GM10248 (cell line): ENCODE data around the gene MYH14.
A peak's percentile ranks its signal among the peaks of the same experiment; 100 is the strongest.

Source experiments
- CTCF ChIA-PET: fragments of 300-600 bp; sonication (Branson Sonifier 250); formaldehyde crosslinking; extraction: SDS; loops from one replicate; lab custom pipeline; 2021; ENCODE audit warnings: antibody characterized with exemption; lab: Yijun Ruan, JAX
- POLR2A ChIA-PET: fragments of 350-650 bp; sonication (Branson Sonifier 250); formaldehyde crosslinking; extraction: SDS; loops from one replicate; lab custom pipeline; 2020; ENCODE audit warnings: antibody characterized with exemption; lab: Yijun Ruan, JAX
- DNase-seq: peaks from one replicate; pipeline ENCODE4 v3.0.0; 2012; ENCODE audit errors: extremely low spot score
- TF ChIP-seq, protein P1 (sequence below): IDR thresholded peaks from 2 replicates; pipeline ENCODE4 v1.5.1; 2012; ENCODE audit warnings: mild to moderate bottlenecking, low read depth; ENCODE audit errors: extremely low read depth, missing control alignments, control extremely low read depth

Gene MYH14

DNA sequence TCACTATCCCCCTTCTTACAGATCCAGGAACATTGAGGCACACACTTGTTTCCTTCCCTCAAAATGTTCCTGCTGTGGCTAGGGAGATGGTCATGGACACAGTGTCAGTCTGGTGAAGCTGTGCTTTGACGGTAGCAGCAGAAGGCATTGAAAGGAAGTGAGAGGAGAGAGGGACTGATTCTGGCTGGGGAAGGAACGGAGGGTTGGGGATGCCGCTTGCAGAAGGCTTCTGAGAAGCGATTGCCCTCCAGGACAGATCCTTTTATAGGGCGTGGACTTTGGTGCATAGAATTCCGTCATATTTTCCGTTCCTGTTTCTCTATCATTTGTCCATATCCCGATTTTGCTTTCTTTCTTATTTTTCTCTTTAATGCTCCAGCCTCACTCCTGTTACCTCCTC lies 14.1 kb upstream of the MYH14 start:
- TF ChIP-seq, protein P1, sequence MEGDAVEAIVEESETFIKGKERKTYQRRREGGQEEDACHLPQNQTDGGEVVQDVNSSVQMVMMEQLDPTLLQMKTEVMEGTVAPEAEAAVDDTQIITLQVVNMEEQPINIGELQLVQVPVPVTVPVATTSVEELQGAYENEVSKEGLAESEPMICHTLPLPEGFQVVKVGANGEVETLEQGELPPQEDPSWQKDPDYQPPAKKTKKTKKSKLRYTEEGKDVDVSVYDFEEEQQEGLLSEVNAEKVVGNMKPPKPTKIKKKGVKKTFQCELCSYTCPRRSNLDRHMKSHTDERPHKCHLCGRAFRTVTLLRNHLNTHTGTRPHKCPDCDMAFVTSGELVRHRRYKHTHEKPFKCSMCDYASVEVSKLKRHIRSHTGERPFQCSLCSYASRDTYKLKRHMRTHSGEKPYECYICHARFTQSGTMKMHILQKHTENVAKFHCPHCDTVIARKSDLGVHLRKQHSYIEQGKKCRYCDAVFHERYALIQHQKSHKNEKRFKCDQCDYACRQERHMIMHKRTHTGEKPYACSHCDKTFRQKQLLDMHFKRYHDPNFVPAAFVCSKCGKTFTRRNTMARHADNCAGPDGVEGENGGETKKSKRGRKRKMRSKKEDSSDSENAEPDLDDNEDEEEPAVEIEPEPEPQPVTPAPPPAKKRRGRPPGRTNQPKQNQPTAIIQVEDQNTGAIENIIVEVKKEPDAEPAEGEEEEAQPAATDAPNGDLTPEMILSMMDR: no peak
- DNase-seq: no peak
- ChIA-PET CTCF (no interaction called here), POLR2A (no interaction called here)

GRCh38 chr19:50190439-50190891 lies 13.0 kb upstream of the MYH14 start:
- ChIA-PET POLR2A (no interaction called here), CTCF (no interaction called here)
- DNase-seq: no peak
- TF ChIP-seq, protein P1: no peak

- DNase-seq: no peak
- POLR2A ChIA-PET: no interaction called here
Measured at GRCh38 chr19:50191216-50191615, 12.2 kb upstream of the MYH14 start.

GRCh38 chr19:50192463-50193211 lies 10.8 kb upstream of the MYH14 start:
- TF ChIP-seq, protein P1: no peak
- no peak for DNase-seq
- CTCF ChIA-PET: interaction anchor here (0.9 kb wide), 1 partner anchor 11 kb away, joined by 3 read pairs; no protein-coding TSS in a partner anchor
- POLR2A ChIA-PET: no interaction called here

More at GRCh38 chr19:50191216-50191615, 12.2 kb upstream of the MYH14 start:
- TF ChIP-seq, protein P1: no peak
- CTCF ChIA-PET: interaction anchor here (0.9 to 1.0 kb wide), 2 partner anchors 9 to 82 kb away, joined by 3 read pairs; no protein-coding TSS in a partner anchor

- ChIA-PET CTCF (no interaction called here), POLR2A (no interaction called here)
- peak; percentile 3 for DNase-seq
- TF ChIP-seq, protein P1: no peak
Measured at GRCh38 chr19:50195224-50195623, 8.2 kb upstream of the MYH14 start.

- CTCF ChIA-PET: no interaction called here
- DNase-seq: no peak
- TF ChIP-seq, protein P1: no peak
- POLR2A ChIA-PET: no interaction called here
Measured at GRCh38 chr19:50196322-50196932, 7.0 kb upstream of the MYH14 start.
